BJ (cell line): ENCODE measurements around the gene SLC5A8. TPM values are rescaled to one million over a fixed set of nuclear protein-coding genes. Genes with fewer than 3 reads are reported as not detected.
"Not testable (repeated sequence)": the region's sequence is repeated elsewhere in the genome, so short reads cannot be mapped to it uniquely, and the experiment has no call there.

Experiments
- CTCF ChIA-PET: fragments of 350-600 bp; formaldehyde crosslinking; extraction: SDS; loops from one replicate; lab custom pipeline; 2021; ENCODE audit warnings: antibody characterized with exemption, inconsistent platforms; lab: Yijun Ruan, JAX
- POLR2A ChIA-PET: fragments of 300-600 bp; sonication (Branson Sonifier 250); formaldehyde crosslinking; extraction: SDS; loops from one replicate; lab custom pipeline; 2021; ENCODE audit warnings: antibody characterized with exemption; lab: Charles Lee
- DNase-seq: peaks from one replicate; pipeline ENCODE4 v3.0.0-alpha.2; 2011; ENCODE audit warnings: low read depth
- H3K27me3 ChIP-seq: 2 replicates; pipeline ENCODE4 v1.6.0; 2011; ENCODE audit warnings: low read length; ENCODE audit not compliant: control insufficient read depth, insufficient read depth
- H3K36me3 ChIP-seq: 2 replicates; pipeline ENCODE4 v1.5.1; 2011; ENCODE audit warnings: low read length; ENCODE audit not compliant: control insufficient read depth, insufficient read depth
- H3K4me3 ChIP-seq: 2 replicates; pipeline ENCODE4 v1.5.1; 2011; ENCODE audit warnings: low read depth, mild to moderate bottlenecking, control low read depth, low read length
- polyA plus RNA-seq: library from polyadenylated mRNA; depleted of rRNA; stranded (reverse); fragments of >200 nt; gene quantifications from 2 replicates; pipeline ENCODE4 v1.2.3, GENCODE V29; 2011
- TF ChIP-seq, protein P1 (sequence below): IDR thresholded peaks from 2 replicates; pipeline ENCODE4 v1.5.1; 2011; ENCODE audit warnings: low read depth, mild to moderate bottlenecking, control low read depth, inconsistent platforms, low read length, moderate library complexity; ENCODE audit not compliant: insufficient read depth

SLC5A8 gene
- polyA plus RNA-seq, 1 experiment, result not detected

DNA sequence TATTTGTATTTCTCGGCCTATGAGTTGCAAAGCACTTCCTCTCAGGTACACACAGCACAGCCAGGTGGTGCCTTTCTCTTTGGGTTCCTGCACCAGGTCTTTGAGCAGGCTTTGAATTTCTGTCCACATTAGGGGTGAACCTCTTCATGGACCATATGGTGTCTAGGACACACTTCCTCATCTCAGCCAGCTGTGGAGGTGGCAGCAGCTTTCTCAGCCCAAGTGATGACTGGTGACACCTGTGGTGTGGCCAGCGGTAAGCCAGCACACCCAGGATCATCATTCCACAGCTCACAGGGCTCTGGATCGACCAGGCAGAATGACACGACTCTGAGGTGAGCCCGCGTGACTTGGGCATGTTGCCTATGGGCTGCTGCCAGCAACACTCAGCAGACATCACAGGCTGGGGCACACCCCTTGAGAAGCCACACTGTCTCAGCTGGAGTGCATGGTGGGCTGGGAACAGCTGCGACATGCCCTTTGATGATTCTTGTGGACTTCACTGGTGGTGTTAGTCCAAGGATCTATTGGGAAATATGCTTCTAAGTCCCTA is 36.8 kb downstream of the SLC5A8 start:
- no peak for DNase-seq
- H3K4me3 ChIP-seq, result no peak overlapping the region
- CTCF ChIA-PET, result interaction anchor here (0.7 to 1.1 kb wide), 3 partner anchors 151 to 355 kb away, joined by 3 to 4 read pairs (median 3); no protein-coding TSS in a partner anchor
- POLR2A ChIA-PET, result no interaction called here
- H3K27me3 ChIP-seq, result no peaks in the 10 kb centered on the region
- no peaks in the 10 kb centered on the region for H3K36me3 ChIP-seq
- TF ChIP-seq, protein P1, sequence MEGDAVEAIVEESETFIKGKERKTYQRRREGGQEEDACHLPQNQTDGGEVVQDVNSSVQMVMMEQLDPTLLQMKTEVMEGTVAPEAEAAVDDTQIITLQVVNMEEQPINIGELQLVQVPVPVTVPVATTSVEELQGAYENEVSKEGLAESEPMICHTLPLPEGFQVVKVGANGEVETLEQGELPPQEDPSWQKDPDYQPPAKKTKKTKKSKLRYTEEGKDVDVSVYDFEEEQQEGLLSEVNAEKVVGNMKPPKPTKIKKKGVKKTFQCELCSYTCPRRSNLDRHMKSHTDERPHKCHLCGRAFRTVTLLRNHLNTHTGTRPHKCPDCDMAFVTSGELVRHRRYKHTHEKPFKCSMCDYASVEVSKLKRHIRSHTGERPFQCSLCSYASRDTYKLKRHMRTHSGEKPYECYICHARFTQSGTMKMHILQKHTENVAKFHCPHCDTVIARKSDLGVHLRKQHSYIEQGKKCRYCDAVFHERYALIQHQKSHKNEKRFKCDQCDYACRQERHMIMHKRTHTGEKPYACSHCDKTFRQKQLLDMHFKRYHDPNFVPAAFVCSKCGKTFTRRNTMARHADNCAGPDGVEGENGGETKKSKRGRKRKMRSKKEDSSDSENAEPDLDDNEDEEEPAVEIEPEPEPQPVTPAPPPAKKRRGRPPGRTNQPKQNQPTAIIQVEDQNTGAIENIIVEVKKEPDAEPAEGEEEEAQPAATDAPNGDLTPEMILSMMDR, result no peak

DNA sequence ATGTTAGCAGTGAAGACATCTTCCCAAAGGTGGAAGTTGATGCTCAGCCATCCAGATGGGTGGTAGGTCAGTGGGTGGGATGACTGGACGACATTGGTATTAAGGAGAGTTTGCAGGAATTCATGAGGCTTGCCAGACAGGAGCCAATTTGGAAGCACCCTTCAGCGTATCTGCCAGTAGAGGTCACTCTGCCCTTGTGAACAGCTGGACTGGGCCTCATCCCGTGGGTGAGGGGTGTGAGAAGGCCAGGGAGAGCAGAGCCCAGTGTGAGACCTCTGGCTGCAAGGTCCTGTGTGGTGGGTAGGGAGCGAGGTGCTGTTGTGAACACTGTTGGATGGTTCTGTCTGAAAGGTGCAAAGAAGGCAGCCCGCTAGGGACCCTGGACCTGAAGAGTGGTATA is 37.7 kb downstream of the SLC5A8 start:
- Histone ChIP-seq H3K4me3 (no peak overlapping the region), H3K27me3 (no peaks in the 10 kb centered on the region), H3K36me3 (no peaks in the 10 kb centered on the region)
- TF ChIP-seq, protein P1, result peak; percentile 38
- ChIA-PET POLR2A (no interaction called here), CTCF (interaction anchor here (0.9 to 1.1 kb wide), 2 partner anchors 152 to 155 kb away, joined by 3 to 4 read pairs; no protein-coding TSS in a partner anchor)
- no peak for DNase-seq

DNA sequence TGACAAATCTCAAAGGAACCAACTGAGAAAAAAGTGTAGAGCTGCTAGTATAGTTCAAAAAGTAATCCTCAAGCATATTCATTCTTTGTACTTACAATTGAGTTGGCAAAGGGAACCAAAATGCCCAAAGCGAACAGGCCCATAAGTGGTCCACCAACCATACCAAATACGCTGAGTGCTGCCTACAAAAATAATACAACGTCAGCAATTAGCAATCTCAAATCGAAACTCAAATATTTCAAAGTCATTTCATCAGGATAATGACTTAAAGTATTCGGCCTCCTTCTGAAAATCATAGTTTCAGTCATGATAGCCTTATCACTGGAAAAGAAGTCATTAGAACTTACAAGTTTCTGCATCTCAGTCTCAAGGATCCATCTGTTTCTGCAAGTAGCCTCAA is 42.0 kb downstream of the SLC5A8 start:
- ChIA-PET CTCF (no interaction called here), POLR2A (no interaction called here)
- no peaks in the 10 kb centered on the region for H3K27me3 ChIP-seq
- H3K36me3 ChIP-seq, result no peaks in the 10 kb centered on the region
- no peak overlapping the region for H3K4me3 ChIP-seq
- TF ChIP-seq, protein P1, result no peak
- DNase-seq, result no peak

DNA sequence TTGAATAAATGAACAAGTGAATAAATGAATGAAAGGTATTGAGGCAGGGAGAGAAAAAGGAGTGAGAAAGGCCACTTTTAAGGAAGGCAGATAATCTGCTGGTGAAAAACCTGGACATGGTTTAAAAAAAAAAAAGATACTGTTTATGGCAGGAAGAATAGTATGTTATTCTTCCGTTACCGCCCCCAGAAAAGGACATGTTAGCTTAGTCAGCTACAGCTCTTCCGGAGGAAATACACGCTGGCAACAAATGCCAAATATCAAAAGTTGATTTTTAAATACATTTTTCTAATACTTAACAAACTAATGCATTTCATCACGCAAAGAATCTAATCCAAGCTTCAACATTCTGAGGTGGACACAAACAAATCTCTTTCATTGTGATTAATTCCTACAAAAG is 43.2 kb downstream of the SLC5A8 start:
- no peaks in the 10 kb centered on the region for H3K36me3 ChIP-seq
- ChIA-PET CTCF (no interaction called here), POLR2A (no interaction called here)
- H3K27me3 ChIP-seq, result no peaks in the 10 kb centered on the region
- H3K4me3 ChIP-seq, result no peak overlapping the region
- no peak for DNase-seq
- TF ChIP-seq, protein P1, result no peak

DNA sequence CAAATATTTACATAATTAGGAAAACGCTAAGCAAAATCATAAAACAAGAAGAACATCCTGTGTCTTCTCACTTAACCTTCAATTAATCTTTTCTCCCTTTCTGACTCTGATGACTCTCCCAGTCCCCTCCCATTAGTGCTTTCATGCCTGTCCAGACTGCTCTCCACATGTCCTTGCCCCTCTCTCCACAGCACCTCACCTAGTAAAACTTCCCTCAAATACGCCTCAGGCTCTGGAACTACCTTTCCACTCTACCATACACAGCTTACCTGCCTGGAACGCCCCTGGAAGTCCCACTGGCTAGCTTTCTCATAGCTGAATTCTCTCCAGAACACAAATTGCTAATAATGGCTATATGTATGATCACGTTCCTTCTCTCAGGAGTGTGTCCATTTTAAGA is 44.7 kb downstream of the SLC5A8 start:
- ChIA-PET POLR2A (no interaction called here), CTCF (interaction anchor here (0.7 kb wide), 1 partner anchor 59 kb away, joined by 4 read pairs; no protein-coding TSS in a partner anchor)
- Histone ChIP-seq H3K36me3 (no peaks in the 10 kb centered on the region), H3K4me3 (no peak overlapping the region), H3K27me3 (no peaks in the 10 kb centered on the region)
- no peak for DNase-seq
- TF ChIP-seq, protein P1, result no peak

DNA sequence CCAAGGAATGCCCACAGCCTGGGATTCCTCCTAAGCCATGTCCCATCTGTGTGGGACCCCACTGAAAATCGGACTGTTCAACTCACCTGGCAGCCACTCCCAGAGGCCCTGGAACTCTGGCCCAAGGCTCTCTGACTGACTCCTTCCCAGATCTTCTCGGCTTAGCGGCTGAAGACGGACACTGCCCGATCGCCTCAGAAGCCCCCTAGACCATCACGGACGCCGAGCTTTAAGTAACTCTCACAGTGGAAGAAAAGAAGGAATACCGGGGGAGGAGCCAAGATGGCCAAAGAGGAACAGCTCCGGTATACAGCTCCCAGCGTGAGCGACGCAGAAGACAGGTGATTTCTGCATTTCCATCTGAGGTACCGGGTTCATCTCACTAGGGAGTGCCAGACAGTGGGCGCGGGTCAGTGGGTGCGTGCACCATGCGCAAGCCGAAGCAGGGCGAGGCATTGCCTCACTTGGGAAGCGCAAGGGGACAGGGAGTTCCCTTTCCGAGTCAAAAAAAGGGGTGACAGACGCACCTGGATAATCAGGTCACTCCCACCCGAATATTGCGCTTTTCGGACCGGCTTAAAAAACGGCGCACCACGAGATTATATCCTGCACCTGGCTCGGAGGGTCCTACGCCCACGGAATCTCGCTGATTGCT is 64.1 kb downstream of the SLC5A8 start:
- DNase-seq, H3K36me3 ChIP-seq, CTCF ChIA-PET, H3K4me3 ChIP-seq, H3K27me3 ChIP-seq, POLR2A ChIA-PET: not testable (repeated sequence)
